ENCODE data around the gene PTPRN2. TPM values are rescaled to one million over a fixed set of nuclear protein-coding genes. Genes with fewer than 3 reads are reported as not detected.

PTPRN2 gene
- total RNA-seq, 1 donor from 2014 or later, result 32.2 TPM

DNA sequence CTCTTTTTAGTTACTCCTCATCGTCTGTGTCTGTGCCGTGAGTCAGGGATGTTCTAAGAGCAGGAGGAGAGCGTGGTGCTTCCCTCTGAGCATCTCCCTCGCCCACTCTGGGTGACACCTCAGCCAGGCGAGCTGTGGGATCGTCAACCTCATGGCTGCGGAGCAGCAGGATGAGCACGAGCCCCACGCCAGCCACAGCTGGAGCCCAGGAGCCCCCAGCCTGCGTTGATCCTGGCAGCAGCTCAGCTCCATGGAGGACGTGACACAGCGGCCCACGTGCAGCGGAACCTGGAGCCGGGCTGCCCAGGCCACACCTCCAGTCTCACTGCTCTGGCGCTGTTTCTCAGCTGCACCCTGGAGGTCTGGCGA, 512.0 kb downstream of the PTPRN2 start:
- peaks cover 19% of the 10 kb centered on the region for H3K4me1 Mint-ChIP-seq
- H3K36me3 Mint-ChIP-seq (ENCODE audit: low read depth), result peaks cover 6% of the 10 kb centered on the region
- H3K4me3 Mint-ChIP-seq, result no peak overlapping the region
- H3K27ac Mint-ChIP-seq (ENCODE audit: unreplicated experiment), result peak overlapping the region; percentile 27
- no peaks in the 10 kb centered on the region for H3K9me3 Mint-ChIP-seq
- DNase-seq (ENCODE audit: low read depth, low spot score), result no peak
- H3K27me3 Mint-ChIP-seq (ENCODE audit: low read depth), result no peaks in the 10 kb centered on the region
- TF ChIP-seq, protein P1, sequence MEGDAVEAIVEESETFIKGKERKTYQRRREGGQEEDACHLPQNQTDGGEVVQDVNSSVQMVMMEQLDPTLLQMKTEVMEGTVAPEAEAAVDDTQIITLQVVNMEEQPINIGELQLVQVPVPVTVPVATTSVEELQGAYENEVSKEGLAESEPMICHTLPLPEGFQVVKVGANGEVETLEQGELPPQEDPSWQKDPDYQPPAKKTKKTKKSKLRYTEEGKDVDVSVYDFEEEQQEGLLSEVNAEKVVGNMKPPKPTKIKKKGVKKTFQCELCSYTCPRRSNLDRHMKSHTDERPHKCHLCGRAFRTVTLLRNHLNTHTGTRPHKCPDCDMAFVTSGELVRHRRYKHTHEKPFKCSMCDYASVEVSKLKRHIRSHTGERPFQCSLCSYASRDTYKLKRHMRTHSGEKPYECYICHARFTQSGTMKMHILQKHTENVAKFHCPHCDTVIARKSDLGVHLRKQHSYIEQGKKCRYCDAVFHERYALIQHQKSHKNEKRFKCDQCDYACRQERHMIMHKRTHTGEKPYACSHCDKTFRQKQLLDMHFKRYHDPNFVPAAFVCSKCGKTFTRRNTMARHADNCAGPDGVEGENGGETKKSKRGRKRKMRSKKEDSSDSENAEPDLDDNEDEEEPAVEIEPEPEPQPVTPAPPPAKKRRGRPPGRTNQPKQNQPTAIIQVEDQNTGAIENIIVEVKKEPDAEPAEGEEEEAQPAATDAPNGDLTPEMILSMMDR (conservative IDR thresholded peaks at IDR 0.05), result no peak

DNA sequence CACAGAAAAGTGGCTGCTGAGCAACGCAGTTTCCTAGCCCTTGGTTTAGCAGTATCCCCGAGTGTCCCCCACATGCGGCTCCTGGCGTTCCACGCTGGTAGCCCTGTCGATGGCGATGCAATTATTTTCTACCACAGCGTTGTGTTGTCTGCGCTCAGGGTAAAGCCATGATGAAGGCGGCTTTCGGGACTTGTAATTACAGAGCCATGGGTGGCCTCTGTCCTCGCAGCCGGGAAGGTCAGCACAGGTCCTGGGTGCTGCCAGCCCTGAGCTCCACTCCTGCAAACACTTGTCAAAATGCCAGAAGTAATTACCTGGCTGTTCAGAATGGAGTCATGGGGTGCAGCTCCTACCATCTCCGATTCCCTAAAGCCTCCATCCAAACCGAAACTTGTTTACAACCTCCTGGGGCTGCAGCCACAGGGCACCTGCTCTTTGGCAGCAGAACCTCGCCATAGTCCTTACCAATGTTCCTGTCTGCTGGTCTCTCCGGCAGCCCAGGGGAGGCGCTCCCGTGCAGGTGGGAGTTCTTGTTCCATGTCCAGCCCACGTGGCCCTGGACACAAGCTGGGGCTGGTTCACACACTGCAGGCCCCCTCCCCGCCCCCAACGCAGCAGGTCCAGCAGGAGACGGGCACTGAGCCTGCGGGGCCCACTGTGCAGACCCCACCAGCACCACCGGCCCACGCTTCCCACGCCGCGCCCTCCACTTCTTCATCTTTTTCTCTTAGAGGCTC, 512.6 kb downstream of the PTPRN2 start:
- Mint-ChIP-seq H3K4me3 (no peak overlapping the region), H3K36me3 (ENCODE audit: low read depth) (peaks cover 7% of the 10 kb centered on the region), H3K4me1 (peaks cover 20% of the 10 kb centered on the region), H3K27ac (ENCODE audit: unreplicated experiment) (peak overlapping the region; percentile 27), H3K27me3 (ENCODE audit: low read depth) (no peaks in the 10 kb centered on the region), H3K9me3 (no peaks in the 10 kb centered on the region)
- TF ChIP-seq, protein P1 (conservative IDR thresholded peaks at IDR 0.05), result no peak
- no peak for DNase-seq (ENCODE audit: low read depth, low spot score)

DNA sequence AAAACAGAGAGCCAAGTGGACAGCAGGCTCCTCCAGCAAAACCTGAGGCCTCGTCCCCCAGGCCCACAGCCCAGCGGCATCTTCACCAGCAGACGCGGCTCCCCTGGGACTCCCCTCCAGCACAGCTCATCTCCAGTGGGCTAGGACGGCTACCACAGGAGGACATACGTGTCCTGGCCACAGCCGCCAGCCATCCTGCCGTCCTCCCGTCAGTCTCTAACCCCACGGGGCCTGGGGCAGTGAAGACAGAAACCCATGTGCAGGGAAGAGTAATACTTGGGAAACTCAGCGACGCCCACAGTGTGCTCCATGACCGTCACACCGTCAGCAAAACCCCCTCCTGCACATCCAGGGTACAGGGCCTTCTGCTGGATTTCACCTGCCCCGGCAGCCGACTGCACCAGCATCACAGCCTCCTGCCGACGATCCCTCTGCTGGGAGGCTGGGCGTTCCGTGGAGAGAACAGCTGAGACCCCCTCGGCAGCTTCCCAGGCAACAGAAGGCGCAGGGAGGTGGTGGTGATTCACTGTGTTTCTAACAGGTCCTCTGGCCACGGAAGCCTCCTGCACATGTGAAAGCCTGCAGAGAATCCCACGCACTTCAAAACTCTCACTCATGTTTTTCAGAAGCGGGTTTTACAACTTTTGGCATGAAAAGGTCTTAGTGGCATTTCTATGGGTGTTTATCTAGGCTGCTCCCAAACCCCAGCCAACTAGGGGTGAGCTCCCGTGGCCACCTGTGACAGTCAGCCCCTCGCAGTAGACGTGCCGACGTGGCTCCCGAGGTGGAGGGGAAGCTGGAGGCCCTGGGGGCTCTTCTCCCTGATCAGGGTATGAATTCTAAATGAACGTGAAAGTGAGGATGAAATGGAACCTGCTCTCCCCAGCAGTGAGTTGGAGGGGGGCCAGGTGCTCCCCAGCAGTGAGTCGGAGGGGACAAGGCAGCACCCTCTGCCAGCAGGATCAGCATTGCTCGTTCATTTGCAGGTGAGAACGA, 513.5 kb downstream of the PTPRN2 start:
- Mint-ChIP-seq H3K4me3 (no peak overlapping the region), H3K27ac (ENCODE audit: unreplicated experiment) (no peak overlapping the region), H3K27me3 (ENCODE audit: low read depth) (no peaks in the 10 kb centered on the region), H3K36me3 (ENCODE audit: low read depth) (peaks cover 12% of the 10 kb centered on the region), H3K9me3 (no peaks in the 10 kb centered on the region), H3K4me1 (peaks cover 27% of the 10 kb centered on the region)
- no peak for DNase-seq (ENCODE audit: low read depth, low spot score)
- TF ChIP-seq, protein P1 (conservative IDR thresholded peaks at IDR 0.05), result no peak

DNA sequence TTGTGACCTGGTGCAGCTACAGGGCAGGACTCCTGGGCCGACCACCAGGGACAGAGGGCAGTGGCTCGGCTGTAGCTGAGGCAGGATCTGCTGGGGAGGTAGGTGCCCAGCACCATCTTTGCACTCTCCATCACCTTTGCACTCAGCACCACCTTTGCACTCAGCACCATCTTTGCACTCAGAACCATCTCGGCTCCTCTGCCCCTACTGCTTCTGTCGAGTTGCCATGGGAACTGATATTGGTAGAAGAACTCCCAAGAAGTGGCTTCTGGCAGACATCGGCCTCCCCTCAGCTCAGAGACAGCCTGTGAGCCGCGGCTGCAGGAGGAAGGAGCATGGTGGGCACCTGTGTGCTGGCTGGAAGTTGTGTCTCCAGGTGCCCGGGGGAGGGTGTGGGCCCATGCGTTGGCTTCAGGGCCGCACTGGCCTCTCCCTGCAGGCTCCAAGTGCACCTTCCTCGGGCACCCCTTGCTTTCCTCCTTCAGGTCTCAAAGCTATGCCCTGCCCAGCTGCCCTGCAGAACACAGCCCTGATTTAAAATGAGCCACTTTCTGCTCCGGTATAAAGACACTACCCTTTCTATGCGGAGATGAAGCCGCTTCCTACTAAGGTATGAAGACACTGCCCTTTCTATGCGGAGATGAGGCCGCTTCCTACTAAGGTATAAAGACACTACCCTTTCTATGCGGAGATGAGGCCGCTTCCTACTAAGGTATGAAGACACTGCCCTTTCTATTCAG, 514.5 kb downstream of the PTPRN2 start:
- TF ChIP-seq, protein P1 (conservative IDR thresholded peaks at IDR 0.05), result no peak
- DNase-seq (ENCODE audit: low read depth, low spot score), result no peak
- Mint-ChIP-seq H3K4me3 (no peak overlapping the region), H3K27ac (ENCODE audit: unreplicated experiment) (peak overlapping the region; percentile 5), H3K27me3 (ENCODE audit: low read depth) (no peaks in the 10 kb centered on the region), H3K9me3 (no peaks in the 10 kb centered on the region), H3K4me1 (peaks cover 22% of the 10 kb centered on the region), H3K36me3 (ENCODE audit: low read depth) (peaks cover 12% of the 10 kb centered on the region)

DNA sequence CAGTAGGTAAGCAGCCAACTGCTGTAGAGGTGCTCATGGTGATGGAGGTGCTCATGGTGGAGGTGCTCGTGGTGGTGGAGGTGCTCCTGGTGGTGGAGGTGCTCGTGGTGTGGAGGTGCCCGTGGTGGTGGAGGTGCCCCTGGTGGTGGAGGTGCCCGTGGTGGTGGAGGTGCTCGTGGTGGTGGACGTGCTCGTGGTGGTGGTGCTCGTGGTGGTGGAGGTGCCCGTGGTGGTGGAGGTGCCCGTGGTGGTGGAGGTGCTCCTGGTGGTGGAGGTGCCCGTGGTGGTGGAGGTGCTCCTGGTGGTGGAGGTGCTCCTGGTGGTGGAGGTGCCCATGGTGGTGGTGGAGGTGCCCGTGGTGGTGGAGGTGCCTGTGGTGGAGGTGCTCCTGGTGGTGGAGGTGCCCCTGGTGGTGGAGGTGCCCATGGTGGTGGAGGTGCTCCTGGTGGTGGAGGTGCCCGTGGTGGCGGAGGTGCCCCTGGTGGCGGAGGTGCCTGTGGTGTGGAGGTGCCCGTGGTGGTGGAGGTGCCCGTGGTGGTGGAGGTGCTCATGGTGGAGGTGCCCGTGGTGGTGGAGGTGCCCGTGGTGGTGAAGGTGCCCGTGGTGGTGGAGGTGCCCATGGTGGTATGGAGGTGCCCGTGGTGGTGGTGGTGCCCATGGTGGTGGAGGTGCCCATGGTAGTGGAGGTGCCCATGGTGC, 517.3 kb downstream of the PTPRN2 start:
- H3K27me3 Mint-ChIP-seq (ENCODE audit: low read depth), result no peaks in the 10 kb centered on the region
- H3K27ac Mint-ChIP-seq (ENCODE audit: unreplicated experiment), result no peak overlapping the region
- no peak for DNase-seq (ENCODE audit: low read depth, low spot score)
- H3K4me1 Mint-ChIP-seq, result peaks cover 8% of the 10 kb centered on the region
- H3K9me3 Mint-ChIP-seq, result no peaks in the 10 kb centered on the region
- peaks cover 12% of the 10 kb centered on the region for H3K36me3 Mint-ChIP-seq (ENCODE audit: low read depth)
- TF ChIP-seq, protein P1 (conservative IDR thresholded peaks at IDR 0.05), result no peak
- H3K4me3 Mint-ChIP-seq, result no peak overlapping the region
